IMR-90 (cell line): ENCODE data around the gene ADGRA3. TPM values are rescaled to one million over a fixed set of nuclear protein-coding genes. Genes with fewer than 3 reads are reported as not detected.

Experiments used
- ATAC-seq: fragments of 200-7000 bp; cut with Tn5 transposase; 2 replicates; pipeline ENCODE4 v1.9.1; 2020; ENCODE audit warnings: low read depth, mild to moderate bottlenecking, moderate library complexity
- BruUV-seq: library from RNA; stranded (reverse); fragments of 400-500 nt; replicated peaks from 2 replicates; lab custom pipeline; 2021; lab: Mats Ljungman, UMichigan
- CTCF ChIA-PET: fragments of 300-600 bp; formaldehyde crosslinking; extraction: SDS; loops from one replicate; lab custom pipeline; 2021; ENCODE audit warnings: antibody characterized with exemption; lab: Yijun Ruan, JAX
- POLR2A ChIA-PET: fragments of 300-600 bp; sonication (Branson Sonifier 250); formaldehyde crosslinking; loops from one replicate; lab custom pipeline; 2022; ENCODE audit warnings: antibody characterized with exemption; ENCODE audit not compliant: unreplicated experiment; lab: Charles Lee
- DNase-seq: peaks from one replicate; pipeline ENCODE4 v3.0.0; 2013
- H2AFZ ChIP-seq: replicated peaks from 2 replicates; pipeline ENCODE3; 2013; ENCODE audit warnings: low read length, mild to moderate bottlenecking; ENCODE audit not compliant: poor library complexity
- H2AK5ac ChIP-seq: 2 replicates; pipeline ENCODE4 v1.6.1; 2013; ENCODE audit warnings: low read depth, low read length, inconsistent platforms
- H2AK9ac ChIP-seq: replicated peaks from 2 replicates; pipeline ENCODE3; 2013; ENCODE audit warnings: mild to moderate bottlenecking, low read depth, low read length, moderate library complexity; ENCODE audit not compliant: poor library complexity
- H2BK120ac ChIP-seq: 2 replicates; pipeline ENCODE4 v1.6.1; 2013; ENCODE audit warnings: low read depth, low read length, inconsistent platforms
- H2BK15ac ChIP-seq: 3 replicates; pipeline ENCODE4 v1.6.1; 2013; ENCODE audit warnings: low read depth, low read length, inconsistent platforms
- H2BK20ac ChIP-seq: 2 replicates; pipeline ENCODE4 v1.6.1; 2013; ENCODE audit warnings: low read depth, mild to moderate bottlenecking, inconsistent platforms, low read length, moderate library complexity
- H2BK5ac ChIP-seq: 2 replicates; pipeline ENCODE4 v1.6.1; 2013; ENCODE audit warnings: mild to moderate bottlenecking, low read depth, low read length, inconsistent platforms; ENCODE audit not compliant: poor library complexity, severe bottlenecking
- H3K14ac ChIP-seq: replicated peaks from 2 replicates; pipeline ENCODE4 v1.6.1; 2013; ENCODE audit warnings: low read depth, low read length, inconsistent platforms
- H3K18ac ChIP-seq: 2 replicates; pipeline ENCODE4 v1.6.1; 2013; ENCODE audit warnings: low read depth, low read length, control low read depth
- H3K23ac ChIP-seq: 2 replicates; pipeline ENCODE4 v1.6.1; 2013; ENCODE audit warnings: low read depth, low read length, inconsistent platforms
- H3K27ac ChIP-seq: 2 replicates; pipeline ENCODE4 v1.5.1; 2013; ENCODE audit warnings: mild to moderate bottlenecking, control low read depth, low read length; ENCODE audit not compliant: insufficient read depth
- H3K27me3 ChIP-seq: 2 replicates; pipeline ENCODE4 v1.6.1; 2013; ENCODE audit warnings: low read length; ENCODE audit not compliant: control insufficient read depth, insufficient read depth
- H3K36me3 ChIP-seq: 2 replicates; pipeline ENCODE4 v1.6.1; 2013; ENCODE audit warnings: low read length, mixed read lengths; ENCODE audit not compliant: control insufficient read depth, insufficient read depth
- H3K4ac ChIP-seq: 2 replicates; pipeline ENCODE4 v1.6.1; 2013; ENCODE audit warnings: low read depth, low read length, inconsistent platforms
- H3K4me1 ChIP-seq: 2 replicates; pipeline ENCODE4 v1.6.1; 2013; ENCODE audit warnings: low read length, mixed read lengths; ENCODE audit not compliant: control insufficient read depth, insufficient read depth
- H3K4me2 ChIP-seq: 2 replicates; pipeline ENCODE4 v1.6.1; 2013; ENCODE audit warnings: low read depth, mild to moderate bottlenecking, control low read depth, low read length, moderate library complexity
- H3K4me3 ChIP-seq: 2 replicates; pipeline ENCODE4 v1.5.1; 2013; ENCODE audit warnings: low read depth, mild to moderate bottlenecking, control low read depth, low read length, moderate library complexity; ENCODE audit not compliant: insufficient read depth
- H3K56ac ChIP-seq: 2 replicates; pipeline ENCODE4 v1.6.1; 2013; ENCODE audit warnings: low read length, inconsistent platforms; ENCODE audit not compliant: insufficient read depth; ENCODE audit errors: extremely low read depth
- H3K79me1 ChIP-seq, 2 experiments: 2 replicates each; pipeline ENCODE4 v1.6.1; 2013; ENCODE audit warnings: low read length in 2 of 2, inconsistent platforms in 1 of 2, low read depth in 1 of 2
- H3K9ac ChIP-seq: 2 replicates; pipeline ENCODE4 v1.6.1; 2013; ENCODE audit warnings: low read depth, low read length, control low read depth
- H3K9me1 ChIP-seq: 2 replicates; pipeline ENCODE4 v1.6.1; 2013; ENCODE audit warnings: low read length, inconsistent platforms; ENCODE audit not compliant: insufficient read depth
- H3K9me3 ChIP-seq: 2 replicates; pipeline ENCODE4 v1.6.1; 2013; ENCODE audit warnings: low read length; ENCODE audit not compliant: control insufficient read depth, insufficient read depth
- H4K20me1 ChIP-seq: 2 replicates; pipeline ENCODE4 v1.6.1; 2013; ENCODE audit warnings: low read length, inconsistent platforms; ENCODE audit not compliant: insufficient read depth
- H4K5ac ChIP-seq: 2 replicates; pipeline ENCODE4 v1.6.1; 2013; ENCODE audit warnings: mild to moderate bottlenecking, low read depth, low read length, control low read depth
- H4K8ac ChIP-seq, 2 experiments: 2 replicates each; pipeline ENCODE4 v1.6.1; 2013; ENCODE audit warnings: low read depth in 2 of 2, low read length in 2 of 2, control low read depth in 1 of 2, inconsistent platforms in 1 of 2
- H4K91ac ChIP-seq: 2 replicates; pipeline ENCODE4 v1.6.1; 2013; ENCODE audit warnings: low read depth, low read length, inconsistent platforms; ENCODE audit not compliant: insufficient read depth
- BHLHE40 ChIP-seq: fragments of 150-350 bp; IDR thresholded peaks from 2 replicates; pipeline ENCODE4 v1.6.1; 2016; ENCODE audit warnings: mild to moderate bottlenecking, low read depth, low read length
- CEBPB ChIP-seq: IDR thresholded peaks from 2 replicates; pipeline ENCODE4 v1.6.1; 2012; ENCODE audit warnings: low read depth, low read length, improper control_type of control experiment
- CHD1 ChIP-seq: IDR thresholded peaks from 2 replicates; pipeline ENCODE4 v1.6.1; 2012; ENCODE audit warnings: low read depth, low read length, improper control_type of control experiment
- ELK1 ChIP-seq: fragments of 150-350 bp; IDR thresholded peaks from 2 replicates; pipeline ENCODE4 v1.6.1; 2016; ENCODE audit warnings: low read depth, mild to moderate bottlenecking, low read length, moderate library complexity, borderline replicate concordance
- FOS ChIP-seq: fragments of 150-350 bp; IDR thresholded peaks from 2 replicates; pipeline ENCODE4 v1.6.1; 2016; ENCODE audit warnings: low read depth, low read length
- MAFK ChIP-seq: IDR thresholded peaks from 2 replicates; pipeline ENCODE4 v1.6.1; 2012; ENCODE audit warnings: low read depth, low read length, improper control_type of control experiment
- MXI1 ChIP-seq: IDR thresholded peaks from 2 replicates; pipeline ENCODE4 v1.6.1; 2012; ENCODE audit warnings: low read depth, mild to moderate bottlenecking, low read length, moderate library complexity, borderline replicate concordance
- NFE2L2 ChIP-seq: fragments of 150-350 bp; IDR thresholded peaks from 2 replicates; pipeline ENCODE4 v1.6.1; 2016; ENCODE audit warnings: low read depth, mild to moderate bottlenecking, low read length
- POLR2A ChIP-seq: IDR thresholded peaks from 2 replicates; pipeline ENCODE4 v1.6.1; 2012; ENCODE audit warnings: mild to moderate bottlenecking, low read depth, low read length
- RAD21 ChIP-seq: IDR thresholded peaks from 2 replicates; pipeline ENCODE4 v1.6.1; 2012; ENCODE audit warnings: low read length, improper control_type of control experiment
- RCOR1 ChIP-seq: IDR thresholded peaks from 2 replicates; pipeline ENCODE4 v1.6.1; 2012; ENCODE audit warnings: mild to moderate bottlenecking, low read length, improper control_type of control experiment; ENCODE audit not compliant: insufficient replicate concordance
- RFX5 ChIP-seq: IDR thresholded peaks from 2 replicates; pipeline ENCODE4 v1.8.0; 2012; ENCODE audit warnings: low read depth, mild to moderate bottlenecking, low read length, moderate library complexity
- SMC3 ChIP-seq: fragments of 150-350 bp; IDR thresholded peaks from 2 replicates; pipeline ENCODE4 v1.6.1; 2016; ENCODE audit warnings: low read depth, mild to moderate bottlenecking, antibody characterized with exemption, low read length, moderate library complexity
- WGBS, 2 experiments: methylation state at CpG; one replicate each; pipeline versions ENCODE4 v1.1.5 to v1.1.7; 2013; ENCODE audit warnings: missing lambda C conversion rate in 2 of 2; ENCODE audit not compliant: insufficient read length in 1 of 2; ENCODE audit errors: extremely low coverage in 2 of 2; 5-methylcytosine and 5-hydroxymethylcytosine counted together
- dilution Hi-C: fragments of 300-500 bp; cut with HindIII; formaldehyde crosslinking; loops from one replicate; pipeline ENCODE4 v1.14.3; 2018; ENCODE audit warnings: low sequenced_read_pairs; ENCODE audit not compliant: unreplicated experiment
- in situ Hi-C: fragments of 300-500 bp; cut with MboI; formaldehyde crosslinking; loops from 3 replicates; pipeline ENCODE4 v1.14.3; 2019; ENCODE audit warnings: low sequenced_read_pairs, inconsistent platforms, mixed read lengths
- intact Hi-C: fragments of 100-400 bp; cut with micrococcal nuclease; formaldehyde crosslinking; loops from 2 replicates; pipeline ENCODE4 v1.10.0; 2022
- polyA plus RNA-seq, 3 experiments: library from polyadenylated mRNA; depleted of rRNA; stranded (reverse); fragments of >200 nt; gene quantifications; 2 replicates each; pipeline ENCODE4 v1.2.3, GENCODE V29; 2012; ENCODE audit warnings: low replicate concordance in 1 of 3
- total RNA-seq: library from RNA; depleted of rRNA; stranded (reverse); fragments of >200 nt; gene quantifications from 2 replicates; pipeline ENCODE4 v1.2.3, GENCODE V29; 2012

ADGRA3 gene
- total and polyA plus RNA-seq, 2 of the 4 experiments (the other 2 are of a cell fraction), result 20.1 to 28.0 TPM

GRCh38 chr4:22482250-22483127 is 33.4 kb downstream of the ADGRA3 start (continued):
- TF ChIP-seq FOS (no peak), CEBPB (no peak), POLR2A (no peak)

- H2BK15ac ChIP-seq, result no peak overlapping the region
- H2BK5ac ChIP-seq, result no peak overlapping the region
- H3K27ac ChIP-seq, result no peak overlapping the region
- POLR2A ChIA-PET, result no interaction called here
- H3K9me3 ChIP-seq, result no peaks in the 10 kb centered on the region
- no peak overlapping the region for H3K4me3 ChIP-seq
- H4K20me1 ChIP-seq, result peaks cover 19% of the 10 kb centered on the region
- no peak overlapping the region for H3K56ac ChIP-seq
- no peak overlapping the region for H2AK5ac ChIP-seq
- H3K4me2 ChIP-seq, result no peak overlapping the region
- intact Hi-C loops (no loop called here), dilution Hi-C loops (no loop called here), in situ Hi-C loops (no loop called here)
- H3K18ac ChIP-seq, result no peak overlapping the region
- no CpG with 5 or more reads among the region's 2 CpGs for WGBS, 2 experiments
- no peaks in the 10 kb centered on the region for H3K27me3 ChIP-seq
- H4K5ac ChIP-seq, result no peak overlapping the region
- H2BK120ac ChIP-seq, result no peak overlapping the region
- no peak overlapping the region for H4K91ac ChIP-seq
- no peak overlapping the region for H2AK9ac ChIP-seq
- H2BK20ac ChIP-seq, result no peak overlapping the region
- peaks cover 17 to 29% of the 10 kb centered on the region in 2 experiments; a peak in 3 of 4 replicates for H3K79me1 ChIP-seq
- no TSS peak for BruUV-seq
- H3K36me3 ChIP-seq, result no peaks in the 10 kb centered on the region
- H3K4ac ChIP-seq, result no peak overlapping the region
- H3K23ac ChIP-seq, result no peak overlapping the region; the same call in 1 of the 2 replicates
- CTCF ChIA-PET, result no interaction called here
- DNase-seq (no peak), ATAC-seq (no peak)
- no peak overlapping the region; a peak in 1 of 4 replicates for H4K8ac ChIP-seq
- H3K14ac ChIP-seq, result no peak overlapping the region
- no peak overlapping the region for H2AFZ ChIP-seq
- no peak overlapping the region for H3K9ac ChIP-seq
- peaks cover 10% of the 10 kb centered on the region for H3K4me1 ChIP-seq
- peaks cover 7% of the 10 kb centered on the region; the same call in 1 of the 2 replicates for H3K9me1 ChIP-seq
- no peak for TF ChIP-seq RCOR1
- no peak for TF ChIP-seq BHLHE40
- no peak for TF ChIP-seq FOS
- TF ChIP-seq CHD1, result no peak
- TF ChIP-seq NFE2L2, result no peak
- no peak for TF ChIP-seq MXI1
- no peak for TF ChIP-seq MAFK
- no peak for TF ChIP-seq RAD21
- no peak for TF ChIP-seq SMC3
- TF ChIP-seq ELK1, result no peak
- TF ChIP-seq POLR2A, result no peak
- no peak for TF ChIP-seq RFX5
These were observed 35.1 kb downstream of the ADGRA3 start for GRCh38 chr4:22480675-22481327.
